Right ventricle myocardium superior (tissue), 1 donor: ENCODE data around the gene PLCG2. TPM values are rescaled to one million over a fixed set of nuclear protein-coding genes. Genes with fewer than 3 reads are reported as not detected.

Experiments
- ATAC-seq: fragments of 200-7000 bp; cut with Tn5 transposase; one replicate; pipeline ENCODE4 v1.9.1; 2020; ENCODE audit warnings: mild to moderate bottlenecking; ENCODE audit not compliant: poor library complexity
- DNase-seq: peaks from one replicate; pipeline ENCODE4 v3.0.0-alpha.2; 2020
- intact Hi-C: fragments of 100-400 bp; cut with DNase I; formaldehyde crosslinking; loops from one replicate; pipeline ENCODE4 v1.11.2; 2022
- total RNA-seq: library from RNA; stranded (reverse); fragmentation: NEBNext Ultra II Directional; extraction: Animal tissue kit (Norgen Biotek cat#: 25700); gene quantifications from one replicate; pipeline ENCODE4 v1.2.1, GENCODE V29; 2021
- donor health status: DM: no; HTN: yes; CAD: no; lungs with severe emphysema.

Gene PLCG2
- total RNA-seq, 1 donor from 2014 or later, result 7.2 TPM

DNA sequence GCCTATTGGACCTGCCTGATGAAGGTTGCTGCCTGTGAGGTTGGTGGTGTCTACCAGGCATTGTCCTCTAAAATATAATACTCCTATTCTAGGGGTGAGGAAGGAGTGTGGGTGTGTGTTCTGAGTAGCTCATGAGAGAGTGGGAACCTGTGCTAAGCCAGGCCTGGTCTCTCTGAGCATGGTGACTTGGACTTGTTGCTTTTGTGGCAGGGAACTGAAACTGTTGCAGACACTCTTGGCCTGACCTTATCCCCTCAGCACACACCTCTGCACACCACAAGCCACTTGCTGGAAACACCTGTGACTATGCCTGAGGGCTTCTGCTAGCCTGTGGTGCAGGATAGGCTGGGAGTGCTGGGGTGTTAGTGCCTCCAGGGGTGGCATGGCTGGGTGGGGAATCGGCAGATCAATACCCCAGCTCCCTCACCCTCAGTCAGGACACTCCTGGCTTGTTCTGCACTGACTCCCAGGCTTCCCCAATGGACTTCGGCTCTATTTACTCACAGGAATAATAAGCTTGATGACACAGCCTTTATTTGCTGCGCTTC, 29.9 kb downstream of the PLCG2 start:
- intact Hi-C loops, result no loop called here
- DNase-seq (no peak), ATAC-seq (no peak)

DNA sequence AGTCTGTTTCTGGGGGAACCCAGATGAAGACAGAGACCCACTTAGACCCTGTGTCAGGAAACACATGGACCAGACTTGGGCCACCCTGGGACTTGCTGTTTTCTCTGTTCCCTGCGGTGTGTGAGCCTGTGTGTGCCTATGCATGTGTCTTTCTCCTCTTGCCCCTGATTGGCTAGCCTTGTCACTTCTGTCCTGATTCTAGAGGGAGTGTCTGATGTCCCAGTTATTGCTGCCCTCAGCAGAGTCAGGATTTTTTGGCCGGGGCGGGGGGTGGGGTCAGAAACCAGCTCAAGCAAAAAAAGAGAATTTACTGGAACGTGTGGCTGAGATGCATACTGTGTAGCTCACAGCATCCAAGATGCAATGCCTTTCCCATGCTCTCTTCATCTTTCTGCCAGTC, 30.5 kb downstream of the PLCG2 start:
- intact Hi-C loops, result no loop called here
- DNase-seq (no peak), ATAC-seq (no peak)

DNA sequence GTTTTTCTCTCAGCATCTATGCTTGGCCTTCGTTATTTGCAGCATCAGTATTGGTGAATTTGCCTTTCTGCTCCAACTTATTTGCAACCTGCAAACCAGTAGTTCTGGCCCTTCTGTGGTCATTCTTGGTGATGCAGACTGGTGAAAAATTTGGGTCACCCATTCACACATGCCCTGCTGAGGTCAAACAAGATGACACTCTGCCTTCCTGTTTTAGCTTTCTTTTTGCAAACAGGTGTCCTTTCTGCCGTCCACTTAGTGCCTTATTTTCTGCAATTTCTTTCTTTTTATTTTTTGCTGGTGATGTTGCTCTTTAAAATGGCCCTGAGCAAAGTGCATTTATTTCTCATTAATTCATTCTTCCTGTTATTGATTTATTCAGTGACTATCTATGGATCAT, 31.3 kb downstream of the PLCG2 start:
- no peak for ATAC-seq

DNA sequence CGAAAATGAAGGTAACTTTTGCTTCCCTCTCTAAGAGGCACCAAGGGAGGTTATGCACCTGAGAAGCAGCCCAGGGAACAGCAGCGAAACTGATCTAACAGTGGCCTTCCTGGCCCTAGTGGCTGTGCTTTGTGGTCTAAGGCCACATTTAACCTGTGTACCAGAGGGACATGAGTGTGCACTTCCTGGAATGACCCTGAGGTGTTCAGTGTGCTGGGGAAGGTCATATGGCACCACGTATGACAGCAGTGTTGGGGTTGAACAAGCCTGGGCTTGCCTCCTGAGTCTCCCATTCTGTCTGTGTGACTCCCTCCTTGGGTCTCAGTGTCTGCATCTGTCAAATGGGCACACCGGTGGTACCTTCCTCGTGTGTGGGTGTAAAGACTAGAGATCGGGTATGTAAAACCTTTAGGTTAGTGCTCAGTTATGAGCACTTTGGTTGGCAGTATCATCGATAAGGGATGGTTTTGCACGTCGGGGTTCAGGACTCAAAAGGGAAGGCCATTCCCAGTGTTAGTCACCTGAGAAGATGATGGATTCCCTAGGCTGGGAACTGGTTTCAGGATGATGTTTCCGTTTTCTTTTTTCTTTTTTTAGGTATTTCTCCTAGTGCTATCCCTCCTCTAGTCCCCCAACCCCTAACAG, 31.9 kb downstream of the PLCG2 start:
- ATAC-seq (no peak), DNase-seq (no peak)
- intact Hi-C loops, result no loop called here

More for the DNA sequence above, 31.3 kb downstream of the PLCG2 start:
- intact Hi-C loops, result no loop called here
- no peak for DNase-seq

DNA sequence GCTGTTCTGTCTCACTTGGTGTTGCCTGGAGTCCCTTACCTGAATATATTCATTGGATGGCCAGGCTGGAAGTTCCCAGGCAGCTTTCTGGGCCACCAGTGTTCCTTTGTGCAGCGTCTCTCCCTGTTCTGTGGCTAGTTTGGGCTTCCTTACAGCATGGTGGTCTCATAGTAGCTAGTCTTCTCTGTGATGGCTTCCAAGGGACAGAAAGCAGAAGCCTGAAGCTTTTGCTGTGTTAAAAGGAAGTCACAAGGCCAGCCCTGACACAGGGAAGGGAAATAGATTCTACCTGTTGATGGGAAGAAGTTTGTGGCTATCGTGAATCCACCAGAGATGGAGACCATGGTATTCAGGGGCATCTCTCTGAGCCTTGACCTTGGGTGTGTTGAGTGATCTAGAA, 34.6 kb downstream of the PLCG2 start:
- DNase-seq, result no peak
- no peak for ATAC-seq
- intact Hi-C loops, result no loop called here

DNA sequence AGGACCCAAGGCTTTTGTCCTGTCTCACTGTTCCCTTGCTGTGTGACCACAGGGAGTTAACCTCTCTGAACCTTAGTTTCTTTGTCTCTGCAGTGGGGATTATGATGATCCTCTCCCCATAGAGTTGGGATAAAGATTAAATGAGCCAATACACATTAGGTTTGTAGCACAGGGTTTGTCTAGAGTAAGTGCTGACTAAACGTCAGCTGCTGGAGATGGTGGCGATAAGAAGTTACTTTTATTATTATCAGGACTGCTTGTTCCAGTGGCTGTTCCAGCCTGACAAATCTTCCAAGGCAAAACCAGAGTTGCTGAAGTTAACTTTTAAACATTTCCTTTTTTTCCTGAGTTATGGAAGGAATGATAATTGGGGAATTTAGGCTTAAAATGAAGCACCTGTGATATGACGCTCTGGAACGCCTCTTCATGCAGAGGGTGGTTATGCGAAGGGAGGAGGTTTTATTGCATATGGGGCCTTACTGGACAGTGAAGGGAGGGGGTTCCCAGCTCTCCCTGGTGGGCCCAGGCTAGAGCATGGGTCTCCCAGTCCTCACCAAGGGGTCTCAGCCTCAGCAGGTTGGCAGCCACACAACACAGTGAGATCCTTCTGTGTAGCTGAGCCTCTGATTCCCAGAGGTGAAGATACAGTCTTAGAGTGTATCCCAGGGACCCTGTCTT, 35.8 kb downstream of the PLCG2 start:
- ATAC-seq (no peak), DNase-seq (no peak)
- intact Hi-C loops, result no loop called here

DNA sequence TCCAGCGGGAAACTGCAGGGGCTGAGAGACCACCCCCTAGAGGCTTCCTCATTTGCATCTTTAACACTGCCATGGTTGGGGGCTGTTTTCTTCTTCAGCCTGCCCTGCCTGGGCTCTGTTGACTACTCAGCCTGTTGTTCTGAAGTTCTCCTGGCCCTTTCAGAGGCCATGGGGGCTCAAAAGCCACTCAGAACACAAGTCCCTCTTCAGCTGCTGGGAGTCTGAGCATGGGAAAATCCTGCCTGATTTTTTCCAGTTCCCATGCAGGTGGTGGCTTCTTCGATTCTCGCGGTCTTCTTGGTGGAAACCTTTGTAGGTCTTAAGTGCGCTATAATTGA, 36.3 kb downstream of the PLCG2 start:
- intact Hi-C loops, result no loop called here
- ATAC-seq (no peak), DNase-seq (no peak)

DNA sequence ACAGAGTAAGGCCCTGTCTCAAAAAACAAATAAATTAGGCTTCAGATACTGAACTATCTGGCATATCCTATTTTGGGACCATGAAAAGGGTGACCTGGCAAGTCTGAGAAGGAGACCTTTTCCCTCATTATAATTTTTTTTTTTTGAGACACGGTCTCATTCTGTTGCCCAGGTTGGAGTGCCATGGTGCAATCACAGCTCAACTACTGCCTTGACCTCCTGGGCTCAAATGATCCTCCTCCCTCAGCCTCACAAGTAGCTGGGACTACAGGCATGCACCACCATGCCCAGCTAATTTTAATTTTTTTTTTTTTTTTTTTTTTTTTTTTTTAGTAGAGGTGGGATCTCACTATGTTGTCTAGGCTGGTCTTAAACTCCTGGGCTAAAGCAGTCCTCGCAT, 37.3 kb downstream of the PLCG2 start:
- no peak for DNase-seq
- intact Hi-C loops, result no loop called here
- ATAC-seq, result no peak

DNA sequence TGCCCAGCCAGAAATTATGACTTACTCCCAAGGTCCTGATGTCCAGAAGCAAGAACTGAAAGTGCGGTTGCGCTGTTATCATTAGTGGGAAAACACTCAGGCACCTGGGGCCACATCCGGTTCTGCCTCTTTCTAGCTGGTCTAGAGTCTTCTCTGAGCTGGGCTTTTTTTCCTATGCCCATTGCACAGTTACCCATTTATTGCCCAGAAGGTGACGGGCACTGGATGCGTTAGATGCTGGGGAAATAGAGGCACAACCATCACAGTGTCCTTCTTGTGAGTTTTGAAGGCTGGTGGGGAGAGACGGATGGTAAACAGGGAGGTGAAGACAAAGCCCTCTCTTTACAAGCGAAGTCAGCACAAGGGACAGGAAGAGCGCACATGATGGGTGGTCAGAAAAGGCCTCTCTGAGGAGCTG, 37.7 kb downstream of the PLCG2 start:
- ATAC-seq, result no peak
- intact Hi-C loops, result no loop called here
- no peak for DNase-seq

DNA sequence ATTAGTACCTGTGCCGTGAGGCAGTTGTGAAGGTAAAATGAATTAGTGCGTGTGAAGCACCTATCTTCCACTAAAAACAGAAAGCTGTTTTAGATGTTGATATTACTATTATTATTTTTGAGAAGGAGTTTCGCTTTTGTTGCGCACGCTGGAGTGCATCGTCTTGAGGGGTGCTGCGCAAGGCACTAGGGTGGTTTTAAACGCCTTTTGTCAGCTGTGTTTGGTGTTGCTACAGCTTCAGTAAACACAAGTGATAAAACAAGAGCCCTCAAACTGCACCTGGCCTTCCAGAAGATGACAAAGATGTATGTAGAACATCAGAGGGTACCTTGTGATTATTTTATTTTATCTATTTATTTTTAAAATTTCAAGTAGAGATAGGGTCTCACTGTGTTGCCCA, 38.2 kb downstream of the PLCG2 start:
- no peak for ATAC-seq
- no peak for DNase-seq
- intact Hi-C loops, result no loop called here

DNA sequence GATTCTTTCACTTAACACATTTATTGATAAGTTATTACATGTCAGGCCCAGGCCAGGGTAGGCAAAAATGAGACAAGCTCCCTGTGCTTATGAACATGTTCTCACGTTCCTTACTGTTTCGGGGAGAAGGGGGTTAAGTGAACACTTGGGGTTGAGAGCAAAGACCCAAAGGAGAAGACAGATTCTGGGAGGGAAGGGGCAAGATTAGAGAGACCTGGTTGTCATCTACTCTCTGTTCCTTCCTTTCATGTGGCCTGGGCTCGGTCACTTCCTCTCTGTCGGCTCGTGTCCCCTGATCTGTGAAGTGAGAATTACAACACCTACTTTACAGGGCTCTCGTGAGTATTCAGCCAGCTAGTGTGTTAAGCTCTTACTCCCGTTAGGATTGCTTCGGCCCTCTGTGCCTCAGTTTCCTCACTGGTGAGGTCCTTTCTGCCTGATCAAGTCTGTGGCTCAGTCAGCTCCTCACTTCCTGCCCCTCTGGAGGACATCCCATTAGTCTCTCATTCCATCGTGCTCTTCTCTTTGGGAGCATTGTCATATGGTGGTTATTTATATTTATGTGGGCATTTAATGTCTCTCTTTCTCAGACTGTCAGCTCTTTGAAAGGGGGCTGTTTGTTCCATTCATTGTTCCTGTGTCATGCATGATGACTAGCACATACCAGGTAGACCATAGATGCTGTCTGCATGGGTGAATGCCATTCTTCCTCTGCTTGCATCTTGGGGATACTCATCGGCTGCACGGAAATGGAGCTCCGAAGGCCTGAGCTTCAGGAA, 38.9 kb downstream of the PLCG2 start:
- peak; percentile 39 for ATAC-seq
- intact Hi-C loops, result no loop called here
- DNase-seq, result no peak

DNA sequence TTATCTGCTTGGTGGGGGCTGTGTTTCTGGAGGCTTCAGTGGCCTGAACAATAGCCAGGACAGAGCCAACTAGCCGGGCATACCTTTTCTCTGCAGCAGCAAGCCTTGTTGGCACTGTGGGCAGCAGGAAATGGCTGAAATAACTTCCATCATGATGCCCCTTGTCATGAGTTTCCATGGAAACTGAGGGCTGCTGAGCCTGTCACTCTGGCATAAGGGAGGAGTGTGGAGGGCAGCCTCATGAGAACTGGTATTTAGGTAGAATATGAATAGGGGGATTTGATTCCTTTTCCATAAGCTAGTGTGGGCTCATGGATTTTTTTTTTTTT, 39.4 kb downstream of the PLCG2 start:
- DNase-seq, result no peak
- no peak for ATAC-seq
- intact Hi-C loops, result no loop called here

DNA sequence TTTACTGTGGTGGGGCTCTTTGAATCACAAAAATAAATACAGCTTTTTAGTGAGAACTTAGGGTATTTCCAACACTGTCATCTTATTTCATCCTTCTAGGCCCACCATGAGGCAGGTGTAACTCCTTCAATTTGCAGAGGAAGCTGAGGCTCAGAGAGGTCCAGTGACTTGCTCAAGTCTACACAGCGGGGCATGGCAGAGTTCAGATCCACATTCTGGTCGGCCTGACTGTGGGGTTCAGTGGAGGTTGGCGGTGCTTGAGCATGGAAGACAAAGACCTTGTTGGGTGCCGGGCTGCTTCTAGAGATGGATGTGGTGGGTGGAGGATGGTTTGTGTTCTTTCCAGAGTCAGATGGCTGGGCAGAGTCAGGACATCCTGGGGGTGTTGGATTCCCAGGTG, 39.8 kb downstream of the PLCG2 start:
- ATAC-seq, result no peak
- intact Hi-C loops, result no loop called here
- no peak for DNase-seq

DNA sequence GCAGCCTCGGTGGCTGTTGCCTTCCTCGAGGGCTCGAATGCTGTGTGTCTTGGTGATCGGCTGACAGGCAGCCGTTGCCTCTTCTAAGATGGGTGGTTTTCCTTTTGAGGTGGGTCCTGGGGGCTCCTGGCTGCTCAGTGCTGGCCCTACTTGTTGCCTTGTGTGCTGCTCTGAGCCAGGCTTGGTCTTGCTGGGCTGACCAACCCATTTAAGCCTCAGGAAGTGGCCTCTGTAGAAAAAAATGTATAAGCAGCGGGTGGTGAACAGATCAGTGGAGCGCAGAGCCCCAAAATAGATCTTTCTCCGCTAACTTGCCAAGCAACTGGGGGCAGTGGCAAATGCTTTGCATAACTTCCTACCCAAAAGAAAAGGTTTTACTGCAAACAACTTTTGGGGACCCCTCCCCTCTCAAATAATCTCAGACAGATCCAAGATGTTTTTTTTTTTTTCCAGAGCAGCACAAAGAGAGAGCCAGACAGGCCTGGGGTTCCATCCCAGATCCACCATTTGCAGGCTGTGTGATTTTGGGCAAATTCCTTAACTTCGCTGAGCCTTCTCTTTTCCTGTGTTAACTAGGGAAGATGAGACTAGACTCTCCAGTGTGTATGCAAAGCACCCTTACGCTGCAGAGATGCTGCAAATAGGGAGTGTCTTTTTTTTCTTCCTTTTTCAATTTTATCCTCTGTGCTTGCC, 42.5 kb downstream of the PLCG2 start:
- intact Hi-C loops, result no loop called here
- no peak for ATAC-seq
- DNase-seq, result no peak

DNA sequence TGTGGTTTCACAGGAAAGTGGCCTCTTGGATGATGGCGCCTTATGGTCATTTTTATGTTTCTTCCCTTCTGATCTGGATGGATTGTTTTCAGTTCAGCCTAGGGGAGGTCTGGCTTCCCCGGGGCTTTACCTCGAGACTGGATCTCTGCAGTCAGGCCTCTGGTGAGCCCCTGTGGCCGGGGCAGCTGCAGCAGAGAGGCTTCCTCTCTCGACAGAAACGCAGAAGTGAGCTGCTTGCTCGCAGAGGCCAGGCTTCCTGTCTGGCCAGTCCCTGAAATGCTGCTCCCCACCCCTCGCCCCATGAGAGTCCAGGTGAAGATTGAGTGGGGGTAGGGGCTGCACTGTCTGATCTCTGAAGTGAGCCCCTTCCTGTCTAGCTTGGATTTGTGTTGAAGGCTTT, 44.0 kb downstream of the PLCG2 start:
- peak; percentile 48 for ATAC-seq
- intact Hi-C loops, result no loop called here
- peak; percentile 64 for DNase-seq

DNA sequence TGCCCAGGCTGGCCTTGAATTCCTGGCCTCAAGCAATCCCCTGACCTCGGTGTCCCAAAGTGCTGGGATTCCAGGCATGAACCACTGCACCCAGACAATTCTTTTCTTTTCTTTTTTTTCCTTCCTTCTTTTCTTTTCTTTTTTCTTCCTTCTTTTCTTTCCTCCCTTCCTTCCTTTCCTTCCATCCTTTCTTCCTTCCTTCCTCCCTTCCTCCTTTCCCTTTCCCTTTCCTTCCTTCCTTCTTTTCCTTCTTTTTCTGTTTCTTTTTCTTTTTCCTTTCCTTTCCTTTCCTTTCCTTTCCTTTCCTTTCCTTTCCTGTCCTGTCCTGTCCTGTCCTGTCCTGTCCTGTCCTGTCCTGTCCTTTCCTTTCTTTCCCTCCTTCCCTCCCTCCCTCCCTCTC, 44.6 kb downstream of the PLCG2 start:
- intact Hi-C loops, result no loop called here
- DNase-seq, result no peak
- no peak for ATAC-seq

DNA sequence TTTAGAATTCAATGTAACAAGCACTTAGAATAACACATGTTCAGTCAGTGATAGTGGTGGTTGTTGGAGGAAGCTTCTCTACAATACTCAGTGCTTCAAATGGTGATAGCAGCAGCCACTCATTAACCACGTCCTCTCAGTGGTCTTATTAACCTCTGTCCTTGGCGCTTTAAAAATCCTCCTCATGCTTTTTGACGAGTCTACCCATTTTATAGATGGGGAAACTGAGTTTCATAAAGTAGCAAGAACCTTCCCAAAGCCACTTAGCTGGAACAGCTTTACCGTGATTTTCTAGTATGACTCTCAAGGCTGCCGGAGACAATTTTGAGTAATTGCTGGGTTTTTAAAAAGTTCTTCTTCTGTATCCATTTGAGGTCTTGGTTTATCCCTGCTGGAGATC, 47.4 kb downstream of the PLCG2 start:
- DNase-seq (no peak), ATAC-seq (no peak)
- intact Hi-C loops, result no loop called here

DNA sequence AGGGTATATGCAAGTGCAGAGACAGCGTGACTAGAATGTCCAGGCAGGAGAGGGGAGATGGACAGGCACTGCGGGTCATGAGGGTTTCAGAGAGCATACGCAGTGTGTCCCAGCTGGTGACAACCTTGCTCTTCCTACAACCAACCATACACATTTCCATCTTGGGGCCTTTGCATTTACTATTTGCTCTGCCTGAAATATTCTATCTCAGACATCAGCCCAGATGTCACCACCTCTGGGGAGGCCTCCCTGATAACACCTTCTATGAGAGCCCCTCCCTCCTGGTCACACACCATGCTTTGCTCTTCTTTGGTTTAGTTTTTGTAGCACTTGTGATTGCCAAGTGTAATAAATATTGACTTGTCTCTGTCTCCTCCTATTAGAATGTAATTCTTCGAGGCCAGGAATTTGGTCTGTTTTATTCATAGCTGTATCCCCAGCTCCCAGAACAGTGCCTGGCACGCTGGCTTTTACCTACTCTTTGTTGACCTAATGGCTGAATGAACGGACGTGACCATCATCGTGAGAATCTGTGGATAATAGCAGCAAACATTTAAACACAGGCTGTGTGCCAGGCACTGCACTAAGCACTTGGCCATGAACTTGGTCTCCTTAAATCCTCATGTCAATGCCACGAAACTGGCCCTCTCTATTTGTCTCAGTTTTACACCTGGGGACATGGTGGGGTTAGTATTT, 51.9 kb downstream of the PLCG2 start:
- ATAC-seq, result no peak
- DNase-seq, result no peak
- intact Hi-C loops, result no loop called here

DNA sequence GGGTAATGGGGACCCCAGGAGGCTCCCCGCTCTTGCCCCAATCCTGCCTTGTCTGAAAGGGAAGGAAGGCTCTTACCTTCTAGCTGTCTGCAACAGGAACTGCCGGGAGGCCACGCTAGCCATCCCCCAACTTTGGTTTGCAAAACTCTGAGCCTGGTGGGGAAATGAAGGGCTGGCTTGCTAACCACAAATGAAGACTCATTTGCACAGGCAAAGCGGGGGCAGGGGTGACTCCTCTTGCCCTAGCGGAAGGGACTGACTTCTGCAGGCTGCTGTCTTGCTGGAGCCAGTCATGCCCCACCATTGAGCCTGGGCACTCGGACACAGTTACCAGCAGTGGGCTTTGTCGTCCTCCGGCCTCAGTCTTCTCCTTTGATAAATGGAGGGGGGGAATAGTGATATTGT, 52.6 kb downstream of the PLCG2 start:
- ATAC-seq (peak; percentile 75), DNase-seq (peak; percentile 73)
- intact Hi-C loops, result no loop called here
